GM21529 (cell line): ENCODE data around the gene FHOD1.

Experiments
- ATAC-seq: cut with Tn5 transposase; IDR thresholded peaks from one replicate; pipeline ENCODE4 v1.9.1; 2021; ENCODE audit not compliant: unreplicated experiment

Gene FHOD1

DNA sequence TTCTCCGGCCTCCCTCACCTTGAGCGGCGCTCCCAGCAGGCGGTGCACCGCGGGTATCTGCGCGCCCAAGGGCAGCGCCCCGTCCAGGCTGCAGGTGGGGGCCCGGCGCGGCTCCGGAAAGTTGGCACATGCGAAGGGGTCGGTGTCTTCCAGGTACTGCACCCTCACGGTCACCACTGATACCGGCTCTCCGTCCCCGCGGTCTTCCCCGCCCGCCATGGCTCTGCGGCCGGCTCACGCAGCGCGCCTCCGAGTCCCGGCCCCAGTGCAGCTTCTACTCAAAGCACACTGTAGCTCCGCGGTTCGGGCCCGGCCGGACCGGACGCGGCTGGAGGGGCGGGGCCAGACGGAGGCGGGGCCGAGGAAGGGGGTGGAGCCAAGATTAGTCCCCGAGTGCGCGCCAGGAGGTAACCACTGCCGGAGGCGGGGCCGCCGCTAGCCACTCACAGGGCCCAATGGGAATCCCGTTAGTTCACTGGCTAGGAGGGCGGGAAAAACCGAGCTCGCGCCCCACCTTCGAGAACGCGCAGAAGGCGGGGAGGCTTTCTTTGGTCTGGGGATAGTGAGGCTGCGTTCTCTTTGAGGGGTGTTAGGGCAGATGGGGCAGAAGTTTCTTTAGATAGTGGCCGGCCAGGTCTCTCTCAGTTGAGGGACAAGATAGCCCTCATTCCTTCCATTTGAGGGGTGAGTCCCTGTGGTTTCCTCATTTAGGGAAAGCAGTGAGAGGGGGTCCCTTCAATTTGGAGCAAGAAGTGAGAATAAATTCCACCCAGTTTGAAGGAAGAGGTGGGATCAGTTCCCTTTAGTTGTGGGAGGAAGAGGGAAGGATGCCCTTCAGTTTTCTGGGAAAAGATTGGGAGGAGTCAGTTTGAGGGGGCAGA, at the start of gene FHOD1:
FHOD1 (minus strand) TSS at position 290 of the 881 bp plus-strand sequence; CDS start at position 219, 71 bp downstream.
- ATAC-seq: peak; percentile 42

DNA sequence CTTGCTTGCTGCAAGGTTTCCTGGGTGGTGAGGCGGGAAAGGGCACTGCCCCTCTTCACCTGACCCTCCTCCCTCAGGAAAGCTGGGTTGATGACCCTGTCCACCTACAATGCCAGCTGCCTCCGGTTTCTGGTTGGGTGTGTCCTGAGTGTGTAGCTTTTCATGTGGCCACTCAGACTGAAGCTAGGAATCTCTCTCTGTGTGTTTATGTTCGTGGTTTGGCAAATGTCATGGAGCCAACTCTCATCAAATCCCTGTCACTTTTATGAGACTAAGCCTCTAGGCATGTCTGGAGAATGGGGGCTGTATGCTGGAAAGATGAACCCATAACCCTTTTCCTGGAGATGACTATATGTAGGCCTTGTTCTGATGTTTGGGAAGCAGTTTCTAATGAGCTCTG, 49.1 kb upstream of the FHOD1 start:
- no peak for ATAC-seq

DNA sequence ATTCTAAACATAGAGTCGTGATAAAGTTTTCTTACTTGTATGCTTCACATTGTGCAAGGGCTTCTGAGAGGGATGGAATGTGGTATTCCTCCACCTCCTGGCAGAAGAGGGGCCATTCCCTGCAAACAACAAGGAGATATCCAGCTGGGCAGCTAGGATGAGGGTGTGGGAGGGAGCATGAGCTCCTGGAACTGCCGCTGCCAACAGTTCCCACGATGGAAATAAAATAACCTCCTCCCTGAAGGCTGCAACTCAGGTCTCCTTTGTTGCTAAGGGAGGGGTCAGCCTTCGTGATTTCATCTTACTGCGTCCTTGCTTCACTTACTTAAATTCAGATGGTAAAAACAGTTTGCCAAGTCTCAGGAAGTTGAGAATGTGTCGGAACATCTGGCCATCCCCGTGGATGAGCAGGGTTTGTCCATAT, 47.7 kb upstream of the FHOD1 start:
- no peak for ATAC-seq

DNA sequence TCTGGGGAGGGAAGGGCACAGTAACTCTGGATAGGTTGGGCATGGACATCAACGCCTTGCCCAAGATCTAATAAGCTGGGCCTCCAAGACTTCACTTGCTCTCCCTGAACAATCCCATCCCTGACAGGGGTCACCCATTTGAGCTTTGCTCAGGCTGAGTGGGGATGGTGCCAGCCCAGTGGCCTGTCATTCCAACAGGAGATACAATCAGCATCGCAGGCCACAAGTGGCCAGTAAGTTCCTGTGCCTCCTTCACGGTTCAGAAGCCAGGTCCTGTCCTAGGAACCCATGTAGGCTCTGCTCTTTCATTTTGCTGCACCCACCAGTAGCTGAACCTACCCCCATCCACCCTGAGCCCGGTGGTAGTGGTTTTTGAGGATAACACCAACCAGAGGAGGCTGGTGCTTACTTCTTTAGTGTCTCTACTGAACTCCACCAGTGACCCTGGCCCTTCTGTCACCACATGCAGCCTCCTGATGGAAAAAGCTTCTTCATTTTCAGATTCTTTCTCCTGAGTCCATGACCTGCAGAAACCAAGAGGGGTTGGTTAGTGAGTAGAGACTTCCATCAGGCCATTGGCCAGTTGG, 47.0 kb upstream of the FHOD1 start:
- no peak for ATAC-seq

DNA sequence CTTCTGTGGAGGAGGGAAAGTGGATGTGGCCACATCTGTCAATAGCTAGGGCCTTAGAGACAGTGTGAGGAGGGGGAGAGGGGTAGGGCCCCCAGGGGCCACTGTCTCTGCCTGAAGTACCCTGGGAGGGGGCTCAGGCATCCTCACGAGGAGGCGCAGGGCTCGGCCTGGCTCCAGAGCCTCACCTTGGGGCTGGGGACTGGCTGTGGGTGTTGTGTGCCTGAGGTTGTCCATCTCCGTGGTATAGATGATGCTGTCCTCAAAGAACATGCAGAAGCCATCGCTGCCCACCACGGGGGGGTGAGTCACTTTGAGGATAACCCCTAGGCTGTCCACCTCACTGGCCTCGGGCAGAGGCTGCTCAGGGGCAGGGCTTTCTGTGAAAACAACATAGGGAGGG, 44.2 kb upstream of the FHOD1 start:
- ATAC-seq: no peak

DNA sequence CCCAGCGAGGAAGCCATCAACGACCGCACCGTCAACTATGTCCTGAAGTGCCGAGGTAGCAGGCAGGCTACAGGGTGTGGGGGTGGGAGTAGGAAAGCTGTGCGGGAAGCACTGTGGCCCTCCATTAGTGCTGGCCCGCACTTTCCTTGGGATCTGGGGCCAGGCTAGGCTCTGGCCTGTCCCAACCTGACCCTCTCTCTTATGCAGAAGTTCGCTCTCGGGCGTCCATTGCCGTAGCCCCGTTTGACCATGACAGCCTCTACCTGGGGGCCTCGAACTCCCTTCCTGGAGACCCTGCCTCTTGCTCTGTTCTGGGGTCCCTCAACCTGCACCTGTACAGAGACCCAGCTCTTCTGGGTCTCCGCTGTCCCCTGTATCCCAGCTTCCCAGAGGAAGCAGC, 40.7 kb upstream of the FHOD1 start:
- no peak for ATAC-seq

DNA sequence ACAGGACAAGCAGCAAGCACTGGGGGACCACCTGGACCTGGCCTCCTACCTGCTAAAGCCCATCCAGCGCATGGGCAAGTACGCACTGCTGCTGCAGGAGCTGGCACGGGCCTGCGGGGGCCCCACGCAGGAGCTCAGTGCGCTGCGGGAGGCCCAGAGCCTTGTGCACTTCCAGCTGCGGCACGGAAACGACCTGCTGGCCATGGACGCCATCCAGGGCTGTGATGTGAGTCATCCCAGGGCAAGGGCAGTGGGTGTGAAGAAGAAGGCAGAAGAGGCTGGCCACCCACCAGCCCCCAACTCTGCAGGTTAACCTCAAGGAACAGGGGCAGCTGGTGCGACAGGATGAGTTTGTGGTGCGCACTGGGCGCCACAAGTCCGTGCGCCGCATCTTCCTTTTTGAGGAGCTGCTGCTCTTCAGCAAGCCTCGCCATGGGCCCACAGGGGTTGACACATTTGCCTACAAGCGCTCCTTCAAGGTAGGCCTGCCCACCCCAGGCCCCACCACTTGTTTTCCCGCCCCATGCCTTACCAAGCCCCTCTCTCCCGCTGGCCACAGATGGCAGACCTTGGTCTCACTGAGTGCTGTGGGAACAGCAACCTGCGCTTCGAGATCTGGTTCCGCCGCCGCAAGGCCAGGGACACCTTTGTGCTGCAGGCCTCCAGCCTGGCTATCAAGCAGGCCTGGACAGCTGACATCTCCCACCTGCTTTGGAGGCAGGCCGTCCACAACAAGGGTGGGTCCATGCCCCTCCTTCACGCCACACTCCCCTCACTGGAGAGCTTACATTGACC, 39.4 kb upstream of the FHOD1 start:
- no peak for ATAC-seq

DNA sequence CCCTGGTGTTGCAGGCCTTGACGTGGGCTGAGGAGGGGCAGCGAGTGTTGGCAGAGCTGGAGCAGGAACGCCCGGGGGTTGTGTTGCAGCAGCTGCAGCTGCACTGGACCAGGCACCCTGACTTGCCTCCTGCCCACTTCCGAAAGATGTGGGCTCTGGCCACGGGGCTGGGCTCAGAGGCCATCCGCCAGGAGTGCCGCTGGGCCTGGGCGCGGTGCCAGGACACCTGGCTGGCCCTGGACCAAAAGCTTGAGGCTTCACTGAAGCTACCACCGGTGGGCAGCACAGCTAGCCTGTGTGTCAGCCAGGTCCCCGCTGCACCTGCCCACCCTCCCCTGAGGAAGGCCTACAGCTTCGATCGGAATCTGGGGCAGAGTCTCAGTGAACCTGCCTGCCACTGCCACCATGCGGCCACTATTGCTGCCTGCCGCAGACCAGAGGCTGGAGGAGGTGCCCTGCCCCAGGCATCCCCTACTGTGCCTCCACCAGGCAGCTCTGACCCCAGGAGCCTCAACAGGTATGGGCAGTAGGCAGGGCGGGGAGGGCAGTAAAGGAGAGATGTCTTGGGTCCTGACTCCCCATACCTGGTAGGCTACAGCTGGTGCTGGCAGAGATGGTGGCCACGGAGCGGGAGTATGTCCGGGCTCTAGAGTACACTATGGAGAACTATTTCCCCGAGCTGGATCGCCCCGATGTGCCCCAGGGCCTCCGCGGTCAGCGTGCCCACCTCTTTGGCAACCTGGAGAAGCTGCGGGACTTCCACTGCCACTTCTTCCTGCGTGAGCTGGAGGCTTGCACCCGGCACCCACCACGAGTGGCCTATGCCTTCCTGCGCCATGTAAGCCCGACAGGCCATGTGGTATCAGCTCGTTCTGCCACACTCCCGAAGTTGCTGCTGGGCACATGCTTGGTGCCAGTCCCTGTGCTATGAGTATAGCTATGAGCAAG, 37.7 kb upstream of the FHOD1 start:
- ATAC-seq: no peak

DNA sequence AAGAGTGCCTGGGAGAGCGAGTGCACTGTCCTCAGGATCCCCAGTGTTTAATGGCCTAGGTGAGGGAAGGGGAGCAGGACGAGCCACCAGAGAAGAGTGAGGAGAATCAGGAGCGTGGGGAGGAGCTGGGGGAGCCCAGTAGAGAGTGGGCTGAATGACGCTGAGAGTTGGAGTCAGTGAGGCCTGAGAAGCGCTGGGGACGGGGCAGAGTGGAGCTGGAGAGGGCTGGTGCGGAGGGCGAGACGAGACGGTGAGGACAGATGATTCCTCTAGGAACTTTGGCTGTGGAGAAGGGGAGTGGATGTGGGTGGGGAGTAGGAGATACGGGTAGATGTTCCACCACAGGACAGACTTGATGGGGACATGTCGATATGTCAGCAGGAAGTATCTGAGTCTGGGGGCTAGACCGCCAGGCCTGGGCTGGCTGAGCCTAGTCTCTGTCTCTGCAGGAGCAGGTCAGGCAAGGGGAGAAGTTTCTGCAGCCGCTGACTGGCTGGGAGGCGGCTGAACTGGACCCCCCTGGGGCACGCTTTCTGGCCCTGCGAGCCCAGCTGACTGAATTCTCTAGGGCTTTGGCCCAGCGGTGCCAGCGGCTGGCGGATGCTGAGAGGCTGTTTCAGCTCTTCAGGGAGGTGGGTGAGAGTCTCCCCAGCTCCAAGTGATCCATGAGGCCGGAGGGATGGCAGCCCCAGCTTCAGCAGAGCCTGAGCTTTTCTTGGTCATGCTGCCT, 36.7 kb upstream of the FHOD1 start:
- ATAC-seq: no peak

DNA sequence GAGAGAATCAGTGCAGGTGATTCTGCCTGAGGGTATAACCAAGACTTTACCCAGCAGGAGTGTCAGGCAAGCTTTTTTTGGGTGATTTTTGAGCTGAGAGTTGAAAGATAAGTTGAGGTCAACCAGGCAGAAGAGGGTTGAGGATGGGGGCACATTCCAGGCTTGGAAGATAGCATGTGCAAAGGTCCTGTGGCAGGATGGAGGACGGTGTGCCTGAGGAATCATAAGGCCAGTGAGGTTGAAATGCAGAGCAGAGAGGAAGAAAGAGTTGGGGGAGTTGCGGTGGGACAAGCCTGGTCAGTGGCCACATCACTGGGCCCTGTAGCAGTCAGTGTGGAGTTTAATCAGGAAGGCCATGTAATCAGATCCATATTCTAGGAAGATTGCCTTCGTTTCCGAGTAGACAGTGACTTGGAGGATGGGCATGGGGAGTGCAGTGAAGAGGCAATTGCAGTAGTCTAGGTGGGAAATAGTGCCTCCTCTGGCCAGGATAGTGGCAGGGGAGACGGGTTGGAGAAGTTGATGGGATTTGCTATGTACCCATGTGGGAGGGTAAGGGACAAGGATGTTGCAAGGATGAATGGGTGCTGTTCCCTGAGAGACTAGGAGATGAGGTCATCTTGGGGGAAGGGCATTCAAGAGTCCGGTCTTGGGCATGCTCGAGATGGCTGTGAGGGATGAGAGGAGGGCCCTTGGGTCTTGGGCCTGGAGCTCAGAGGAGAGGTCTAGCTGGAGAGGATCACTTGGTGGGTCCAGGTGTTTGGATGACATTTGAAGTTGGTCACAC, 36.0 kb upstream of the FHOD1 start:
- no peak for ATAC-seq

DNA sequence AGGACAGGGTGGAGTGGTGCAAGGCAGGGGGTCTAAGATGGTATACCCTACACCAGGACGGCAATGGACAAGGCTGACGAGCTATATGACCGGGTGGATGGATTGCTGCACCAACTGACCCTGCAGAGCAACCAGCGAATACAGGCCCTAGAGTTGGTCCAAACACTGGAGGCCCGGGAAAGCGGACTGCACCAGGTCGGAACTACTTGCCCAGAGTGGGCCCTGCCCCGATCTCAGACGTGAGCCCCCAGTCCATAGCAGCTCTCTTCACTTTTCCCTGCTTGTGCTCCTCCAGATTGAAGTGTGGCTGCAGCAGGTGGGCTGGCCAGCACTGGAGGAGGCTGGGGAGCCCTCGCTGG, 35.1 kb upstream of the FHOD1 start:
- ATAC-seq: no peak

DNA sequence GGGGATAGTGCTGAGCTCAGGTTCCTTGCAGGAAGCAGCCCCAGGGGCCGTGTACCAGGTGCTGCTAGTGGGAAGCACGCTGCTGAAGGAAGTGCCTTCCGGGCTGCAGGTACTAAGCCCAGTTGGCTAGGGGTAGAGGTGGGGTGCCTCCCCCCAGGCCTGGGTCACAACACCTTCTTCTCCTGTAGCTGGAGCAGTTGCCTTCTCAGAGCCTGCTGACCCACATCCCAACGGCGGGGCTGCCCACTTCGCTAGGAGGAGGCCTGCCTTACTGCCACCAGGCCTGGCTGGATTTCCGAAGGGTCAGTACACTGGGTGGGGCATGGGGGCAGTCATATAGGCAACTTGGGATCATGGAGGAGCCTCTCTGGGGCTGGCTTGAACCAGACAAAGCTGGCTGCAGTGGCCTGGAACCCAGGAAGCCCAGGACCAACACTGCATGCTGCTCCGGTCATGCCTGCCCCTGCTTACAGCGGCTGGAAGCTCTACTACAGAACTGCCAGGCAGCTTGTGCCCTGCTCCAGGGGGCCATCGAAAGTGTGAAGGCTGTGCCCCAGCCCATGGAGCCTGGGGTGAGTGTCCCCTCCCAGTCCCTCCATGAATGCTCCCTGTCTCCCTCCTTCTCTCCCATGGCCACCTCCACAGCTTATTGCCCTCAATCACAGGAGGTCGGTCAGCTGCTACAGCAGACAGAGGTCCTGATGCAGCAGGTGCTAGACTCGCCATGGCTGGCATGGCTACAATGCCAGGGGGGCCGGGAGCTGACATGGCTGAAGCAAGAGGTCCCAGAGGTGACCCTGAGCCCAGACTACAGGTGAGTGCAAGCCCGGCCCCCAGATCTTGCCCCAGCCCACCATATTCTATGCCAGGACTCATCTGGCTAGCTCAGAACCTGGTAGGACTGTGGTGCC, 34.5 kb upstream of the FHOD1 start:
- no peak for ATAC-seq

DNA sequence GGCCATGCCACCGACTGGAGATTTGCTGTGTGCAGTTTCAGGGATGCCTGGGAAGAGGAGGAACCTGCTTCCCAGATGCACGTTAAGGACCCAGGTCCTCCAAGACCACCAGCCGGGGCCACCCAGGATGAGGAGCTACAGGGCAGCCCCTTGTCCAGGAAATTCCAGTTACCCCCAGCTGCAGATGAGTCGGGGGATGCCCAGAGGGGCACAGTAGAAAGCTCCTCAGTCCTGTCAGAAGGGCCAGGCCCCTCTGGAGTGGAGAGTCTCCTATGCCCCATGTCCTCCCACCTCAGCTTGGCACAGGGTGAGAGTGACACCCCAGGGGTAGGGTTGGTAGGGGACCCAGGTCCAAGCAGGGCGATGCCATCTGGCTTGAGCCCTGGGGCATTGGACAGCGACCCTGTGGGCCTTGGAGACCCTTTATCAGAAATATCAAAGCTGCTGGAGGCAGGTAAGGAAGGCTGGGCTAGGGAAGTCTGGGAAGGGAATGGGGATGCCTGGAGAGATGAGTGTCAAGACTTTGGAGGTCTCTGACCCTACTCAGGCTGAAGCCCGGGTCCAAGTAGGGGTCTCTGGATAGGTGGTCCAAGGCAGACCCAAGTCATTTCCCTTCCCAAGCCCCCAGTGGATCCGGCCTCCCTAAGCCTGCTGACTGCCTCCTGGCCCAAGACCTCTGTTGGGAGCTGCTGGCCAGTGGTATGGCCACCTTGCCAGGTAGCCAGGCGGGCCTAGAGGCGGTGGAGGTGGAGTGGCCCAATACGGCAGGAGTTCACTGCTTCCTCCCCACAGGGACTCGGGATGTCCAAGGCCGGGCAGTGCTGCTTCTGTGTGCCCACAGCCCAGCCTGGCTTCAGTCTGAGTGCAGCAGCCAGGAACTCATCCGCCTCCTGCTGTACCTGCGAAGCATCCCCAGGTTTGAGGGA, 33.1 kb upstream of the FHOD1 start:
- ATAC-seq: no peak

DNA sequence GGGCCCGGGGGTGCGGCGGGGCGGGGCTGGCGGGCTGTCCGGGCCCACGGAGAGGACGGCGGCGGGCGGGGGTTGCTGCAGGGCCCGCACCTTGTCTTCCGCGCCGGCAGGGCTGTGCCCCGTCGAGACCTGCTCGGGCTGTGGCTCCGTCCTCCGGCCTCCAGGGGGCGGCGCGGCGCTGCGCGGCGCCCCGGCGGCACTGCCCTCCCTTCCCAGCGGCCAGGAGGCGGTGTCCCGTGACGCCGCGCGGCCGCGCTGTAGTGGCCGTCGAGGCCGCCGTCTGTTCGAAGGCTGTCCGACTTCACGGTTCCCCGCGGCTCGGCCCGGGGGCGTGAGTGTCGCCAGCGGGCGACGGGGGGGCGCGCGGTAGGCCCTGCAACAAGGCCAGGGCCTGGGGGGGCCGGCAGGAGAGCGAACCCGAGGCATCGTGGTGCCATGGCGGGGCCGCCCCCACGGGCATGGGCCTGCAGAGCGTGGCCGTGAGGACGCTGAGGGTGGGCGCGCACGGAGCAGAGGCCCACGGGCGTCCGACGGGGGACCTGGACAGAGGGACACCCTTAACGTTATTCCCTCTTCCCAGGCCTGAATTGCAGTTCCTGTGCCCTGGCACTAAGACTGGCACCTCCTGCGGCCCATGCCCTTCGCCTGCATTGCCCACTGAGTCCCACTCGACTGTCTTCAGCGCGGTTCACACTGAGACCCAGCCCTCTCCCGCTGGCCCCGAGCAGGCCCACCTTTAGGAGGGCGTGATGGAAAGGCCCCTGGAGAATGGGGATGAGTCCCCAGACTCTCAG, 32.2 kb upstream of the FHOD1 start, which contains the start of gene PLEKHG4:
PLEKHG4 (plus strand) TSS at position 237 of the 794 bp plus-strand sequence; CDS start at position 750, 513 bp downstream.
- peak; percentile 85 for ATAC-seq

DNA sequence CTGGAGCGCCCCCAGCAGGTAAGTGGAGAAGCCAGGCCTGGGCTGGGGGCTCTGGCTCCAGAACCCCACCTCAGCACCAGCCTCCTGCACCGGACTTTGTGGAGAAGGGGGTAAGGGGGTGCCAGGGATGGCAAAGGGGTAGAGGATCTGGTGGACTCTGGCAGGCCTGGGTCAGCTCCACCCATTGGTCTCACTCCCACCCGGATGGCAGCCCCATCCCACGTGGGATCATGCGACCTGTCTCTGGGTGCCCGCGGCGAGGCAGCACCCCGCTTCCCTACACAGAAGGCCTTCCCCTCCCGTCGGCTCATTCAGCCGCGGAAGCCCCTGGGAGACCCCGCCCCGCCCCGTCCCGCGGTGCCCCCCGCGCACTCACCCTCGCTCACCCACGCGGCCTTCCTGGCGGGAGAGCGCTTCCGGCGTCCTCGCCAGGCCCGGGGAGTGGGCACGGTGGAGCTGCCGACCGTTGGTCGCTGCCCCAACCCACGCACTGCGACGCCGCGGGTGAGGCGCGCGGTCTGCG, 31.6 kb upstream of the FHOD1 start:
- peak; percentile 44 for ATAC-seq
